ENCODE measurements around the gene ZNF423.

Gene ZNF423

DNA sequence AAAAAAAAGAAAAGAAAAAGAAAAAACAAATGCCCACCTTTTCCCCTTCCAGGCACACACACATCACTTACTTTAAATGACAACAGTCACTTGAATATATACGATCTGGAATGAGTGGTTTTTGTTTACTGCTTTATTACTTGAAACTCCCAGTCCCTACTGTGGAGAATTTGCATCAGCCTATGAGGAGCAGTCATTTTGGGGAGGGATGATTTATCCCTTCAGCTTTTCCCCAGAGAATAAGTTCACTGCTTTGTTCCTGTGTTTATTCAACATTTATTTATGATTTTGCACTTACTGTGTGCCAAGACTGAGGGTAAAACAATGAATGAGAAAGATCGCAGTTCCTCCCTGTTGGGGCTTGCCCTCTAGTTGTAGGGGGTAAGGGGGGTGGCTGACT lies 4.7 kb upstream of the ZNF423 start:
- DNase-seq (ENCODE audit: low spot score), result no peak
- in situ Hi-C loops (cut with MboI; ENCODE audit: low sequenced_read_pairs, unreplicated experiment), result no loop called here
- TF ChIP-seq, protein P1, sequence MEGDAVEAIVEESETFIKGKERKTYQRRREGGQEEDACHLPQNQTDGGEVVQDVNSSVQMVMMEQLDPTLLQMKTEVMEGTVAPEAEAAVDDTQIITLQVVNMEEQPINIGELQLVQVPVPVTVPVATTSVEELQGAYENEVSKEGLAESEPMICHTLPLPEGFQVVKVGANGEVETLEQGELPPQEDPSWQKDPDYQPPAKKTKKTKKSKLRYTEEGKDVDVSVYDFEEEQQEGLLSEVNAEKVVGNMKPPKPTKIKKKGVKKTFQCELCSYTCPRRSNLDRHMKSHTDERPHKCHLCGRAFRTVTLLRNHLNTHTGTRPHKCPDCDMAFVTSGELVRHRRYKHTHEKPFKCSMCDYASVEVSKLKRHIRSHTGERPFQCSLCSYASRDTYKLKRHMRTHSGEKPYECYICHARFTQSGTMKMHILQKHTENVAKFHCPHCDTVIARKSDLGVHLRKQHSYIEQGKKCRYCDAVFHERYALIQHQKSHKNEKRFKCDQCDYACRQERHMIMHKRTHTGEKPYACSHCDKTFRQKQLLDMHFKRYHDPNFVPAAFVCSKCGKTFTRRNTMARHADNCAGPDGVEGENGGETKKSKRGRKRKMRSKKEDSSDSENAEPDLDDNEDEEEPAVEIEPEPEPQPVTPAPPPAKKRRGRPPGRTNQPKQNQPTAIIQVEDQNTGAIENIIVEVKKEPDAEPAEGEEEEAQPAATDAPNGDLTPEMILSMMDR (IDR thresholded peaks at IDR 0.05; ENCODE audit: borderline replicate concordance, control extremely low read depth, extremely low read depth, insufficient read depth, missing control alignments), result no peak

DNA sequence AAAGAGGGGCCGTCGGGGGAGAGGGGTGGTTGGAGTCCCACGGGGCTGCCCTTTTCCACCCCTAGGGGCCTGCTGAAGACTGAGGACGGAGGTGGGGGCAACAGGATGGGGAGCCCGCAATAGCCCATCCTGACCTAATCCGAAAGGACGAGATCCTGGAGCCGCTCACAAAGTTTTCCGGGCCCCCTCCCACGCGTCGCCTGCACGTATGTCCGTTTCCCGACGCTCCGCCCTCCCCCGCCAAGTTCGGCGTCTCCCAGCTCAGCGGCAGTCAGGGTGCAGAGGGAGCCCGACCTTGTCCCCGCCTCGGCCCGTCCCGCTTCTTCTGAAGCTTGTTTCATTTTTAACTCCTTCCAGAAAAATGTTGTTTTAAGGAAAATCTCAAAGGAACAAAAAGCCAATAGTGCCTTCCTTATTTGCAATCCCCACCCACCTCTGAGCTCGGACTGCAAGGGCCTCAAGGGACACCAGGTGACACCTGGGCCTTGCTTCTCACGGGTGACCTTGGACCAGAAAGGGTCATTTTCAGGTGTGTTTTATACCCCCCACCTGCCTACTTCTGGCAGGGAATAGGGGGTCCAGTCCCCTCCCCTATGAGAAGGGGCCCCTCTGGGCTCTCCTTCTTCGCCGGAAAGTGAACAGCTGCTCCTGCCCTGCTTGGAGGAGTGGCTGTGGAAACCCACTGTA lies 3.4 kb upstream of the ZNF423 start:
- no peak for DNase-seq (ENCODE audit: low spot score)
- in situ Hi-C loops (cut with MboI; ENCODE audit: low sequenced_read_pairs, unreplicated experiment), result no loop called here
- TF ChIP-seq, protein P1 (IDR thresholded peaks at IDR 0.05; ENCODE audit: borderline replicate concordance, control extremely low read depth, extremely low read depth, insufficient read depth, missing control alignments), result no peak

DNA sequence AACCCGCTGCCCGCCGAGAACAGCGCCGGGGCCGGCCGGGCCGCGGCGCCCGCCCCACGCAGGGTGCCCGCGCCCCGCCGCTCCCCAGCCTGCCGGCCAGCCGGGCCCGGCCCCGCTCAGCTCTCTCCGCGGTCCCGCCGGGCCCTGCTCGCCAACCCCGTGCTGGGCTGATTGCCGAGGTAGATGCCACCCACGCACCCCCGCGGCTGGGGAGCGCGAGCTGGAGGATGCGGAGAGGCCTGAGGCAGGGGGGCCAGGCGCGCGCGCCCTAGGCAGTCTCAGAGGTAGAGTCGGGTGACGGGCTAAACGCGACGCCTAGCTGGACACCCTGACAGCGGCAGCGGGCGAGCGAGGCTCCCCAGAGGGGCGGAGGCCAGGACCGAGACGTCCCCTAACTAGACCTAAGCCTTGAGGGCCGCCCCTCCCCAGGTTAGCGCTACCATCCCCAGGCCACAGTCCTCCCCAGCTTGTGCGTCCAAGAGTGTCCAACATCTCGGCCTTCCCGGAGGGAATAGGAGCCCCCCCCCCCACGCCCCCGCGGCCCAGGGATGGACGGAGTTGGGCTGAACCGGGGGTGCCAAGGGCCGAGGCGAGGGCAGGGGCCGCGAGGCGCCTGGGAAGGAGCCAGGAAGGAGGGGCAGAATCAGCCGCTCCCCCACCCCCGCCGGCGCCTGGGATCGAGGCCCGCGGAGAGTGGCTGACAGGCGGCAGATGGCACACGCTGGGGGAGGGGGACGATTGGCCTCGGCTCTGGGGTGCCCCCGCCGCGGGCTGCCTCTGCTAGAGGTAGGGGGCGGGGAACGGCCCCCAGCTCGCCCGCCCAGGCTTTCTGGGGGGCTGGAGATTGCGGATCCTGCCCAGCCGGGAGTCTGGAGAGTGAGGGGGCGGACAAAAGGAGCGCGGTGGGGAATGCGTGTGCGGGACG lies 2.5 kb upstream of the ZNF423 start:
- in situ Hi-C loops (cut with MboI; ENCODE audit: low sequenced_read_pairs, unreplicated experiment), result no loop called here
- DNase-seq (ENCODE audit: low spot score), result peak; percentile 64
- TF ChIP-seq, protein P1 (IDR thresholded peaks at IDR 0.05; ENCODE audit: borderline replicate concordance, control extremely low read depth, extremely low read depth, insufficient read depth, missing control alignments), result no peak

DNA sequence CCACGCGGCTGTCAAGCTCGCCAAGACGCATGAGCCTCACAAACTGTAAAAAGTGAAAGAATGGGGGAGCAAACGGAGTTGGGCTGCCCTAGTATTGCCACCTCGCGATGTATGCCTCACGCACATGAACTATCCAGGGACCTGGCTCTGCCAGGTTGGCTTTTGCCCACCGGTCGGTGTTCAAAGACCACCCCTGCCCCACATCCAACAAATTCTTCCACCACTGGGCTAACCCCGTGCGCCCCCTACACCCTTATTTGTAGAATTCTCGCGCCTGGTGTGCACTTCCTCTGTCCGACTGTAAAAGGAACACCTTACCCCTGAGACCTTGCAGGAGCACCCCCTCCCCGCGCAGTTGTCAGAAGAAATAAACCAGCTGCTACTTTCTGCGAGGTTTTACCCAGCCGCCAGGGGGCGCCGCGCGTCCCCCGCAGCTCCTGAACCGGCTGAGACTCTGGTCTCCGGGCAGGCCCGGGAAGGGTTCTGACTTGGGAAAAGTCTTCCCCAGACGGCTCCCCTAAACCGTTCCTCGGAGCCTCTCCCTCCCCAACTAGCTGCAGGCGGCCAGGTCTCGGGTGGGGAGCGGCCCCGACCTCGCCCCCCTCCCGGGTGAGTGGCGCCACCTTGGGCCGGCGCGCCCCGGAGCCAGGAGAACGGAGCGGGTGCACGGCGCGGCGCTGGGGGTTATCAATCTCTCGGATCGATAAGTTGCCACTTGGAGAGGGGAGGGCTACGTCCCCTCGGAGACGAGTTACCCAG lies 1.7 kb upstream of the ZNF423 start:
- in situ Hi-C loops (cut with MboI; ENCODE audit: low sequenced_read_pairs, unreplicated experiment), result no loop called here
- DNase-seq (ENCODE audit: low spot score), result peak; percentile 83
- TF ChIP-seq, protein P1 (IDR thresholded peaks at IDR 0.05; ENCODE audit: borderline replicate concordance, control extremely low read depth, extremely low read depth, insufficient read depth, missing control alignments), result peak; percentile 53

DNA sequence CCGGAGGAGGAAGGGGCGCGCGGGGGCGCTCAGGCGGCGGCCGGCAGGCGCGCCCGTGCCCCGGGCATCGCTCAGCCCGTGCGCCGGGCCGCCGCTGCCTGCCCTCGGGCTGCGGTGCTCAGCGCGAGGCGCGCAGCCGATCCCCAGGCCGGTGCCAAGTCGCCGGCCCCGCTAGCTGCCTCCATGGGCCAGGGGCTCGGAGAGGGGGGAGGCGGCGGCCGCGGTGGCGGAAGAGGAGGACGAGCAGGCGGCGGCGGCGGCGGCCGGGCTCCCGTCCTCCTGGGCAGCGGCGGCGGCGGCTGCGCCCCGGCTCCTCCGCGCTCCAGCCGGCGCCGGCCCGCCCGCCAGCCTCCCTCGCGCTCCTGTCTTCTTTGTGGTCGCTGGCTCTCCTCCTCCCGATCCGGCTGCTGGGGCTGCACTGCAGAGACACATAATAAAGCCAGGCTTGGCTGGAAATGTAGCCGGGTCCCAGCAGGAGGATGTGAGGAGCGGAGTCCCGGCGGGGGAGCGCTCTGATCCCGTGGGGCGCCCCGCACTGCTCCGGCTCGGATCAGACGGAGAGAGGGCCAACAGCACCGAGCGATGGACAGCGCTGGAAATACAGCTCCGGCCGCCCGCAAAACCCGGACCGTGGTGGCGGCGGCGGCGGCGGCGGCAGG lies 889 bp upstream of the ZNF423 start:
- DNase-seq (ENCODE audit: low spot score), result peak; percentile 68
- in situ Hi-C loops (cut with MboI; ENCODE audit: low sequenced_read_pairs, unreplicated experiment), result no loop called here
- TF ChIP-seq, protein P1 (IDR thresholded peaks at IDR 0.05; ENCODE audit: borderline replicate concordance, control extremely low read depth, extremely low read depth, insufficient read depth, missing control alignments), result no peak
